ENCODE data around the gene IGFBP7.

GRCh38 chr4:57034520-57034919 lies 75.7 kb downstream of the IGFBP7 start:
- TF ChIP-seq CTCF (conservative IDR thresholded peaks at IDR 0.05 in 1 of 2, IDR thresholded peaks at IDR 0.05 in 1 of 2; ENCODE audit: low read depth in 1 of 2, low read length in 2 of 2) (no peak), EZH2 (IDR thresholded peaks at IDR 0.05; ENCODE audit: low read length, missing control alignments) (no peak)
